ENCODE results near the gene MVB12B.

Gene MVB12B

GRCh38 chr9:126408004-126408403, 81.4 kb downstream of the MVB12B start:
- DNase-seq (ENCODE audit: low read depth), result no peak

- DNase-seq (ENCODE audit: low read depth), result no peak
These were observed 83.6 kb downstream of the MVB12B start for GRCh38 chr9:126410229-126410628.

- no peak for DNase-seq (ENCODE audit: low read depth)
These were observed 84.8 kb downstream of the MVB12B start for GRCh38 chr9:126411225-126411947.

- no peak for DNase-seq (ENCODE audit: low read depth)
These were observed 85.3 kb downstream of the MVB12B start for GRCh38 chr9:126411948-126412284.

GRCh38 chr9:126412905-126413304, 86.3 kb downstream of the MVB12B start:
- no peak for DNase-seq (ENCODE audit: low read depth)

GRCh38 chr9:126413391-126414068, 86.9 kb downstream of the MVB12B start:
- DNase-seq (ENCODE audit: low read depth), result no peak

- DNase-seq (ENCODE audit: low read depth), result no peak
These were observed 89.2 kb downstream of the MVB12B start for GRCh38 chr9:126415741-126416370.

GRCh38 chr9:126417043-126417442, 90.4 kb downstream of the MVB12B start:
- no peak for DNase-seq (ENCODE audit: low read depth)

- DNase-seq (ENCODE audit: low read depth), result no peak
These were observed 91.1 kb downstream of the MVB12B start for GRCh38 chr9:126417684-126418083.

GRCh38 chr9:126418608-126419007, 92.0 kb downstream of the MVB12B start:
- DNase-seq (ENCODE audit: low read depth), result no peak

GRCh38 chr9:126419475-126419874, 92.8 kb downstream of the MVB12B start:
- no peak for DNase-seq (ENCODE audit: low read depth)

GRCh38 chr9:126420135-126420534, 93.5 kb downstream of the MVB12B start:
- DNase-seq (ENCODE audit: low read depth), result no peak

GRCh38 chr9:126420643-126421564, 94.3 kb downstream of the MVB12B start:
- no peak for DNase-seq (ENCODE audit: low read depth)

GRCh38 chr9:126421567-126422428, 95.2 kb downstream of the MVB12B start:
- no peak for DNase-seq (ENCODE audit: low read depth)

GRCh38 chr9:126423142-126423915, 96.7 kb downstream of the MVB12B start:
- no peak for DNase-seq (ENCODE audit: low read depth)

- no peak for DNase-seq (ENCODE audit: low read depth)
These were observed 97.2 kb downstream of the MVB12B start for GRCh38 chr9:126423916-126424185.

GRCh38 chr9:126424511-126424910, 97.9 kb downstream of the MVB12B start:
- no peak for DNase-seq (ENCODE audit: low read depth)

- DNase-seq (ENCODE audit: low read depth), result no peak
These were observed 102.0 kb downstream of the MVB12B start for GRCh38 chr9:126428534-126429175.

- no peak for DNase-seq (ENCODE audit: low read depth)
These were observed 102.6 kb downstream of the MVB12B start for GRCh38 chr9:126429190-126429589.

- no peak for DNase-seq (ENCODE audit: low read depth)
These were observed 103.5 kb downstream of the MVB12B start for GRCh38 chr9:126430124-126430523.

Measured in activated T-cell treated with anti-CD3 and anti-CD28 coated beads for 1 hour (primary cell).